ENCODE measurements around the gene KRTAP19-3.

The KRTAP19-3 gene

GRCh38 chr21:30480145-30480544 lies 11.7 kb downstream of the KRTAP19-3 start, which contains the start of gene KRTAP19-1:
Gene KRTAP19-1 (minus strand): TSS chr21:30480367. CDS start chr21:30480317, 50 bp downstream.
- Histone ChIP-seq H3K9me3 (ENCODE audit: insufficient read depth, low read depth, low read length) (no peaks in the 10 kb centered on the region), H3K4me1 (ENCODE audit: insufficient read depth, low read length, poor library complexity, severe bottlenecking) (no peaks in the 10 kb centered on the region), H3K36me3 (ENCODE audit: insufficient read depth, low read length) (no peaks in the 10 kb centered on the region), H3F3A (ENCODE audit: low read depth) (no peaks in the 10 kb centered on the region), H3K79me2 (ENCODE audit: insufficient read depth, low read length) (no peaks in the 10 kb centered on the region), H3K9me2 (replicated peaks; ENCODE audit: low read depth, low read length) (no peaks in the 10 kb centered on the region), H3K4me2 (ENCODE audit: low read depth, low read length, poor library complexity, severe bottlenecking) (no peak within 1 kb of the TSS), H4K20me1 (ENCODE audit: insufficient read depth, low read length, poor library complexity, severe bottlenecking) (no peaks in the 10 kb centered on the region), H3K9ac (ENCODE audit: low read depth, low read length, poor library complexity, severe bottlenecking) (no peak within 1 kb of the TSS), H2AFZ (ENCODE audit: low read length) (no peak within 1 kb of the TSS), H3K4me3 (ENCODE audit: low read length, poor library complexity, severe bottlenecking) (no peak within 1 kb of the TSS), H3K27me3 (ENCODE audit: insufficient read depth, low read length, poor library complexity, severe bottlenecking) (no peaks in the 10 kb centered on the region)
- TF ChIP-seq EZH2phosphoT487 (IDR thresholded peaks at IDR 0.05; ENCODE audit: borderline replicate concordance) = no peak
- no peak for TF ChIP-seq CTCF (conservative IDR thresholded peaks at IDR 0.05; ENCODE audit: low read length)

- Histone ChIP-seq H3K4me3 (ENCODE audit: low read length, poor library complexity, severe bottlenecking) (no peak overlapping the region), H3K9me2 (replicated peaks; ENCODE audit: low read depth, low read length) (no peaks in the 10 kb centered on the region), H3K9ac (ENCODE audit: low read depth, low read length, poor library complexity, severe bottlenecking) (no peak overlapping the region), H3F3A (ENCODE audit: low read depth) (no peaks in the 10 kb centered on the region), H2AFZ (ENCODE audit: low read length) (no peak overlapping the region), H3K4me1 (ENCODE audit: insufficient read depth, low read length, poor library complexity, severe bottlenecking) (no peaks in the 10 kb centered on the region), H4K20me1 (ENCODE audit: insufficient read depth, low read length, poor library complexity, severe bottlenecking) (no peaks in the 10 kb centered on the region), H3K79me2 (ENCODE audit: insufficient read depth, low read length) (no peaks in the 10 kb centered on the region), H3K4me2 (ENCODE audit: low read depth, low read length, poor library complexity, severe bottlenecking) (no peak overlapping the region), H3K27me3 (ENCODE audit: insufficient read depth, low read length, poor library complexity, severe bottlenecking) (no peaks in the 10 kb centered on the region), H3K36me3 (ENCODE audit: insufficient read depth, low read length) (no peaks in the 10 kb centered on the region), H3K9me3 (ENCODE audit: insufficient read depth, low read depth, low read length) (no peaks in the 10 kb centered on the region)
- no peak for TF ChIP-seq CTCF (conservative IDR thresholded peaks at IDR 0.05; ENCODE audit: low read length)
- no peak for TF ChIP-seq EZH2phosphoT487 (IDR thresholded peaks at IDR 0.05; ENCODE audit: borderline replicate concordance)
Measured at GRCh38 chr21:30479259-30479658, 12.6 kb downstream of the KRTAP19-3 start.

- no peak for TF ChIP-seq EZH2phosphoT487 (IDR thresholded peaks at IDR 0.05; ENCODE audit: borderline replicate concordance)
- TF ChIP-seq CTCF (conservative IDR thresholded peaks at IDR 0.05; ENCODE audit: low read length) = no peak
- Histone ChIP-seq H3K79me2 (ENCODE audit: insufficient read depth, low read length) (no peaks in the 10 kb centered on the region), H3K9me3 (ENCODE audit: insufficient read depth, low read depth, low read length) (no peaks in the 10 kb centered on the region), H3K9ac (ENCODE audit: low read depth, low read length, poor library complexity, severe bottlenecking) (no peak overlapping the region), H3K4me2 (ENCODE audit: low read depth, low read length, poor library complexity, severe bottlenecking) (no peak overlapping the region), H4K20me1 (ENCODE audit: insufficient read depth, low read length, poor library complexity, severe bottlenecking) (no peaks in the 10 kb centered on the region), H3K27me3 (ENCODE audit: insufficient read depth, low read length, poor library complexity, severe bottlenecking) (no peaks in the 10 kb centered on the region), H3F3A (ENCODE audit: low read depth) (no peaks in the 10 kb centered on the region), H3K4me3 (ENCODE audit: low read length, poor library complexity, severe bottlenecking) (no peak overlapping the region), H3K36me3 (ENCODE audit: insufficient read depth, low read length) (no peaks in the 10 kb centered on the region), H3K4me1 (ENCODE audit: insufficient read depth, low read length, poor library complexity, severe bottlenecking) (no peaks in the 10 kb centered on the region), H3K9me2 (replicated peaks; ENCODE audit: low read depth, low read length) (no peaks in the 10 kb centered on the region), H2AFZ (ENCODE audit: low read length) (no peak overlapping the region)
Measured at GRCh38 chr21:30478004-30478403, 13.8 kb downstream of the KRTAP19-3 start.
